HG02970 (cell line): Measurements from ENCODE around the gene GABRR1.
"Not testable (repeated sequence)": the region's sequence is repeated elsewhere in the genome, so short reads cannot be mapped to it uniquely, and the experiment has no call there.

ENCODE experiments used
- ATAC-seq: cut with Tn5 transposase; IDR thresholded peaks from one replicate; pipeline ENCODE4 v1.9.1; 2021; ENCODE audit warnings: mild to moderate bottlenecking, moderate library complexity, moderate number of reproducible peaks; ENCODE audit not compliant: unreplicated experiment, low FRiP score

Gene GABRR1

DNA sequence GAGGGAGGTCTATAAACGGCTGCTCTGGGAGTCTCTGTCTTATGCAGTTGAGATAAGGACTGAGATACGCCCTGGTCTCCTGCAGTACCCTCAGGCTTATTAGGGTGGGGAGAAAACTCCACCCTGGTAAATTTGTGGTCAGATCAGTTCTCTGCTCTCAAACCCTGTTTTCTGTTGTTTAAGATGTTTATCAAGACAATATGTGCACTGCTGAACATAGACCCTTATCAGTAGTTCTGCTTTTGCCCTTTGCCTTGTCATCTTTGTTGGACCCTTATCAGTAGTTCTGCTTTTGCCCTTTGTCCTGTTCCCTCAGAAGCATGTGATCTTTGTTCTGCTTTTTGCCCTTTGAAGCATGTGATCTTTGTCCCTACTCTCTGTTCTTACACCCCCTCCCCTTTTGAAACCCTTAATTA lies 88.9 kb downstream of the GABRR1 start:
- not testable (repeated sequence) for ATAC-seq
